Fibroblast of lung (primary cell): ENCODE data around the gene TSPAN19. TPM values are rescaled to one million over a fixed set of nuclear protein-coding genes. Genes with fewer than 3 reads are reported as not detected.

Source experiments
- DNase-seq, 2 donors: peaks; one replicate each; pipeline versions ENCODE4 v3.0.0 to v3.0.0-alpha.2; 2010; ENCODE audit warnings: low read depth in 2 of 2
- H2AFZ ChIP-seq: 2 replicates; pipeline ENCODE4 v1.5.1; 2012; ENCODE audit warnings: low read length, control low read depth, inconsistent platforms
- H3K27ac ChIP-seq: 2 replicates; pipeline ENCODE4 v1.5.1; 2011; ENCODE audit warnings: low read length, control low read depth; ENCODE audit not compliant: insufficient read depth
- H3K27me3 ChIP-seq: 2 replicates; pipeline ENCODE4 v1.5.1; 2011; ENCODE audit warnings: mild to moderate bottlenecking, low read length; ENCODE audit not compliant: control insufficient read depth, insufficient read depth
- H3K36me3 ChIP-seq: 2 replicates; pipeline ENCODE4 v1.5.1; 2011; ENCODE audit warnings: low read length; ENCODE audit not compliant: control insufficient read depth, insufficient read depth
- H3K4me1 ChIP-seq: 2 replicates; pipeline ENCODE4 v1.5.1; 2011; ENCODE audit warnings: low read length; ENCODE audit not compliant: control insufficient read depth, insufficient read depth; ENCODE audit errors: extremely low read depth
- H3K4me2 ChIP-seq: 2 replicates; pipeline ENCODE4 v1.5.1; 2011; ENCODE audit warnings: low read length, control low read depth; ENCODE audit not compliant: insufficient read depth; ENCODE audit errors: extremely low read depth
- H3K4me3 ChIP-seq, 4 experiments: fragments of 200-600 bp in 1 of 4; sonication (generic) in 1 of 4; replicated peaks in 1 of 4; 2 replicates each; pipeline ENCODE4 v1.5.1; 2011 to 2016; ENCODE audit warnings: low read length in 4 of 4, low read depth in 3 of 4, mild to moderate bottlenecking in 3 of 4, control low read depth in 2 of 4, inconsistent platforms in 1 of 4, mixed read lengths in 1 of 4; ENCODE audit not compliant: insufficient read depth in 1 of 4; ENCODE audit errors: control extremely low read depth in 1 of 4
- H3K79me2 ChIP-seq: 2 replicates; pipeline ENCODE4 v1.5.1; 2012; ENCODE audit warnings: mild to moderate bottlenecking, low read length, inconsistent platforms; ENCODE audit not compliant: control insufficient read depth, insufficient read depth
- H3K9ac ChIP-seq: 2 replicates; pipeline ENCODE4 v1.5.1; 2011; ENCODE audit warnings: mild to moderate bottlenecking, low read length, control low read depth; ENCODE audit not compliant: insufficient read depth
- H3K9me3 ChIP-seq: 2 replicates; pipeline ENCODE4 v1.5.1; 2012; ENCODE audit warnings: low read depth, low read length; ENCODE audit not compliant: control insufficient read depth, insufficient read depth
- H4K20me1 ChIP-seq: 2 replicates; pipeline ENCODE4 v1.5.1; 2011; ENCODE audit warnings: low read length; ENCODE audit not compliant: control insufficient read depth, insufficient read depth; ENCODE audit errors: extremely low read depth
- CTCF ChIP-seq, 2 donors: IDR thresholded peaks in 1 of 2; conservative IDR thresholded peaks in 1 of 2; 1 replicate in 1 of 2; 2 replicates in 1 of 2; pipeline ENCODE4 v1.5.1; 2011 to 2012; ENCODE audit warnings: low read length in 2 of 2, control low read depth in 1 of 2, inconsistent platforms in 1 of 2, low read depth in 1 of 2, mild to moderate bottlenecking in 1 of 2
- EZH2 ChIP-seq: IDR thresholded peaks from 2 replicates; pipeline ENCODE4 v1.5.1; 2012; ENCODE audit warnings: low read length, control low read depth, mild to moderate bottlenecking; ENCODE audit errors: missing control alignments
- polyA minus RNA-seq: library from RNA; depleted of rRNA, polyadenylated mRNA; stranded (reverse); fragments of >200 nt; gene quantifications from 2 replicates; pipeline ENCODE4 v1.2.3, GENCODE V29; 2011; ENCODE audit warnings: low replicate concordance
- polyA plus RNA-seq, 2 donors: library from polyadenylated mRNA; depleted of rRNA in 1 of 2; stranded (reverse) in 1 of 2; unstranded in 1 of 2; fragments of >200 nt; gene quantifications; 2 replicates each; pipeline ENCODE4 v1.2.1, GENCODE V29; 2011 to 2012; ENCODE audit warnings: missing spikeins in 1 of 2
- total RNA-seq: library from RNA; depleted of rRNA; stranded (reverse); fragments of >200 nt; gene quantifications from 2 replicates; pipeline ENCODE4 v1.2.1, GENCODE V29; 2014

TSPAN19 gene
- total RNA-seq (not detected in 2 replicates), polyA plus RNA-seq (not detected in 2 replicates), polyA minus RNA-seq (not detected in 2 replicates)
- polyA plus RNA-seq (2012): not detected in 2 replicates

GRCh38 chr12:85036234-85036707, at the start of gene TSPAN19, which contains the start of gene LRRIQ1:
Gene TSPAN19 (minus strand): TSS chr12:85036277. CDS start chr12:85029946, 6,331 bp downstream.
Gene LRRIQ1 (plus strand): TSS chr12:85036351. CDS start chr12:85038177, 1,826 bp downstream.
- no peaks in the 10 kb centered on the region for H3K79me2 ChIP-seq
- peak; percentile 87 to 92 for DNase-seq
- H3K36me3 ChIP-seq: no peaks in the 10 kb centered on the region
- peak within 1 kb of the TSS; percentile 90 for H2AFZ ChIP-seq
- H3K4me1 ChIP-seq: no peaks in the 10 kb centered on the region
- H3K27ac ChIP-seq: no peak within 1 kb of the TSS
- no peak for TF ChIP-seq CTCF (conservative IDR thresholded peaks at IDR 0.05 in 1 of 2, IDR thresholded peaks at IDR 0.05 in 1 of 2; ENCODE audit: low read depth in 1 of 2, low read length in 2 of 2)
- TF ChIP-seq EZH2: no peak
- H3K27me3 ChIP-seq: no peaks in the 10 kb centered on the region
- no peaks in the 10 kb centered on the region for H3K9me3 ChIP-seq
- no peaks in the 10 kb centered on the region for H4K20me1 ChIP-seq
- peak within 1 kb of the TSS; percentile 59 to 89 (median 62) for H3K4me3 ChIP-seq
- H3K9ac ChIP-seq: peak within 1 kb of the TSS; percentile 45
- peak within 1 kb of the TSS; percentile 92 for H3K4me2 ChIP-seq

- Histone ChIP-seq H3K27ac (no peak overlapping the region), H3K4me3 (no peak overlapping the region), H3K36me3 (no peaks in the 10 kb centered on the region), H3K9me3 (no peaks in the 10 kb centered on the region), H4K20me1 (no peaks in the 10 kb centered on the region), H3K9ac (no peak overlapping the region), H3K4me2 (no peak overlapping the region), H3K4me1 (no peaks in the 10 kb centered on the region), H3K27me3 (no peaks in the 10 kb centered on the region), H3K79me2 (no peaks in the 10 kb centered on the region), H2AFZ (no peak overlapping the region)
- DNase-seq: peak in 1 of 2 donors; percentile 44
- no peak for TF ChIP-seq CTCF (conservative IDR thresholded peaks at IDR 0.05 in 1 of 2, IDR thresholded peaks at IDR 0.05 in 1 of 2; ENCODE audit: low read depth in 1 of 2, low read length in 2 of 2)
- no peak for TF ChIP-seq EZH2
Observed at GRCh38 chr12:85085066-85085465, 49.0 kb upstream of the TSPAN19 start.

- no peaks in the 10 kb centered on the region for H3K27me3 ChIP-seq
- H3K27ac ChIP-seq: no peak overlapping the region
- no peak overlapping the region for H3K4me3 ChIP-seq
- H3K9me3 ChIP-seq: no peaks in the 10 kb centered on the region
- H4K20me1 ChIP-seq: no peaks in the 10 kb centered on the region
- H3K36me3 ChIP-seq: no peaks in the 10 kb centered on the region
- no peaks in the 10 kb centered on the region for H3K79me2 ChIP-seq
- peak; percentile 48 to 59 for TF ChIP-seq CTCF (conservative IDR thresholded peaks at IDR 0.05 in 1 of 2, IDR thresholded peaks at IDR 0.05 in 1 of 2; ENCODE audit: low read depth in 1 of 2, low read length in 2 of 2)
- TF ChIP-seq EZH2: no peak
- H3K4me2 ChIP-seq: no peak overlapping the region
- no peak overlapping the region for H3K9ac ChIP-seq
- peak; percentile 83 to 94 for DNase-seq
- no peaks in the 10 kb centered on the region for H3K4me1 ChIP-seq
- no peak overlapping the region for H2AFZ ChIP-seq
Observed at GRCh38 chr12:85076688-85077430, 40.8 kb upstream of the TSPAN19 start.
